CD4-positive, alpha-beta T cell treated with Interleukin-4 for 1 hour (primary cell): ENCODE measurements around the gene PPP3R2.
"Not testable (repeated sequence)": the region's sequence is repeated elsewhere in the genome, so short reads cannot be mapped to it uniquely, and the experiment has no call there.

Experiments
- DNase-seq, 2 donors: peaks; one replicate each; pipeline ENCODE4 v3.0.0-alpha.2; 2020 to 2022

The PPP3R2 gene

GRCh38 chr9:101587332-101588043 lies 7.3 kb downstream of the PPP3R2 start:
- DNase-seq: no peak

DNA sequence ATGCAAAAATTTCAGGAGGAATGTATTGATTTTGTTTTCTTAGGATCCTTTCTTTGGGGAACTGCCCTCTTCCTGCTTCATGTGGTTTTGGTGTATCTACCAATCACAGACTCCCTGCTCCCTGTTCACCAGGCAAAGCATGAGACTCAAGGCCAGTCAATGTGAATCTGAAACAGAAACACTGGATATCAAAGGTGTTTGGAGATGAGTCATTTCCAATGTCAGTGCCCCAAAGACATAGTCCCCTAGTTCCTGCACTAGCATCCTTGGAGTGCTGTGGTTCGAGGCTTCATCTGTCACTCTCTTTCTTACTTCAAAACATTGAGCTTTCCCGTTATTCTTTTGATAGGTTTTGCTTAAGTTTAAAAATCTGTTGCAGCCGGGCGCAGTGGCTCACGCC lies 8.1 kb downstream of the PPP3R2 start:
- DNase-seq: no peak

DNA sequence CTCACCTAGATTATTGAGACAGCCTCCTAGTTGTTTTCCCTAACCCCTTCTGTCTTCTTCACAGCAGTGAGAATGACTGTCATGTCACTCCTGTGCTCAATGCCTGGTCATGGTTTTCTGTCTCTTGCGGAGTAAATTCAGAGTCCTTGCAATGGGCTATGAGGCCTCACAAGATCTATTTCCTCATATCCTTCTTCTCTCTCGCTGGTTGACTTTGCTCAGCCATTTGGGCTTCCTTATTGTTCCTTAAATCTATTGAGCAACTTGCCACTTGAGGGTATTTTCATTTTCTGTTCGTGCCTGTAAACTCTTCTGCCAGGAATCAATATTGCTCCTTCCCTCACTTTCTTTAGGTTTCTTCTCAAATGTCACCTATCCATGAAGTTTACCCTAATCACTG lies 9.0 kb downstream of the PPP3R2 start:
- no peak for DNase-seq

- no peak for DNase-seq
These were observed 12.2 kb downstream of the PPP3R2 start for GRCh38 chr9:101582553-101582952.

- DNase-seq: no peak
These were observed 14.8 kb downstream of the PPP3R2 start for GRCh38 chr9:101579711-101580545.

- DNase-seq: peak in 1 of 2 donors; percentile 20
These were observed 16.4 kb downstream of the PPP3R2 start for GRCh38 chr9:101578378-101578777.

DNA sequence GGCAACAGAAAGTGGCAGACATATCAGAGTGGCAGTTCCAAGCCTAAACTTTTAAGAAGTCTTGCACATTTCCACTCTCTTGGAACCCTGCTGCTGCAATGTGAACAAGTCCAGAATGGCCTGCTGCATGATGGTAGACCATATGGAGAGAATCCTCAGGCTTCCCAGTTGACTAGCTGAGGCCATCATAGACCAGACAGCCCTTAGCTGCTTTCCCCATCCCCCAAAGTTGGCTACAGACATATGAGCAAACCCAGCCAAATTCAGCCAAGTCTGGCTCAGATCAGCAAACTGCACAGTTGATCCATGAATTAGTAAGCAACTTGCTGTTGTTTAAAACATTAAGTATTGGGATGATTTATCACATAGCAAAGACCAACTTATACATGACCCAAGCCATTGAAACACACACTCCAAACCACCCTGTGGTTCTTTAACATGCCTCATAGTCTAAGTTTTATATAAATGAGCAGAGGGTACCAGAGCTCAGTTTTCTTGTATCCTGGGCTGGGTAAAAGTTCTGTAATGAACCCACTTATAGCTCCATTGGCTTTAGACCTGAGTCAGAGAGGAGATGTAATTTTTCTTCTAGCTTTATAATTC lies 19.9 kb downstream of the PPP3R2 start:
- DNase-seq: no peak

GRCh38 chr9:101572316-101572715 lies 22.5 kb downstream of the PPP3R2 start:
- no peak for DNase-seq

DNA sequence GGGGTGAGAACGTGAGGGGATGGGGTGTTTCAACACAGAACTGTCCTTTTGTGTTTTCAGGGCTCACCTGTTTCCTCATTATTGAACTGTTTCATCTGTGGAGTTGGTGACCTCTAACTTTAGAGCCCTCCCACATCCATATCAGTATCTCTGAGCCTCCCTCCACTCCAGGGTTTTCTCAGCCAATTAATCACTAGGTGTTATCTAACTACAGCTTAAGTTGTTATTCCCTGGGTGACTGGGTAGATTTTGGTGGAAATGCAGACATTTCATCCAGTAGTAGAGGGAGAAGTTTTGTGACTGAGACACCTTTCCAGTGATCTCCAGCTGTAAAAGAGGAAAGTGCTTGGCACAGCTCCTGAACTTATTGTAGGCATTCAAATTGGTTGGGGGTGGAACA lies 23.7 kb downstream of the PPP3R2 start:
- DNase-seq: no peak

- DNase-seq: peak in 1 of 2 donors; percentile 57
These were observed 24.8 kb downstream of the PPP3R2 start for GRCh38 chr9:101569741-101570501.

GRCh38 chr9:101567725-101568350 lies 26.9 kb downstream of the PPP3R2 start:
- no peak for DNase-seq

- peak in 1 of 2 donors; percentile 42 for DNase-seq
These were observed 27.7 kb downstream of the PPP3R2 start for GRCh38 chr9:101566904-101567724.

DNA sequence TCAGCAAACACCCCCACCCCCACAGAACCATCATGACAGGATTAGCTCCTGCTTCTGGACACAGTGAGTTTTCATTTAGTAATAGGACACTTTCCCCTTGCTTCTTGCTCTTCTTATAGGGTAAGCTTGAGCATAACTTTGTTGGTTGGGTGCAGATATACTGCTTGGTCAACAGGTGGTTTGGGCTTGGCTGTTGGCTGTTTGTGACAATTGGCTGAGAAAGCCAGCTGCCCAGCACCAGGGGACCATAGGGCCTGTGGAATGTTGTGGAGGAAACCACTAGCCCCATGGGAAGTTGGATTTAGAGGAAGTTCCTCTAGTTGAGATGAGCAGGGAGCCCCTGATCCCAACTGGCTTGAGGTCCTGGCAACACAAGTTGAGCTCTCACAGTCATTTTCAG lies 30.5 kb downstream of the PPP3R2 start:
- no peak for DNase-seq

DNA sequence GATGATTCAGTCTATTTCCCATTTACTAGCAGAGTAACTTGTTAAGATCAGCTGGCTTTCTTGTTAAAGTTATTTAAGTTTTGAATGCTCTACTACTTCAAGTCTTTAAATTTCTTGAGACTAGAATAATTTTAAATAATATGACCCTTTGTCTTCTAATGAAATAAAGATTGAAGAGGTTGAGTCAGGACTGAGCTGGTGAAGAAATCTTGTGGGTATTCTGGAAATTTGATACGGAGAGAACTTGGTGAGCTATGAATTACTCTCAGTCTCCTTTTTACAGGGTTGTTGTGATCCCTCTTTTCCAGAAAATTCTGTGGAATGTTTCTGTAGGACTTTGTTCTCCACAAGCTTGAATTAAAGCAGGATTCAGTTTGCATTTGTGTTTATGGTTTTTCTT lies 31.8 kb downstream of the PPP3R2 start:
- no peak for DNase-seq

- DNase-seq: no peak
These were observed 33.0 kb downstream of the PPP3R2 start for GRCh38 chr9:101561740-101562139.

- DNase-seq: not testable (repeated sequence)
These were observed 45.2 kb downstream of the PPP3R2 start for GRCh38 chr9:101549472-101550098.

DNA sequence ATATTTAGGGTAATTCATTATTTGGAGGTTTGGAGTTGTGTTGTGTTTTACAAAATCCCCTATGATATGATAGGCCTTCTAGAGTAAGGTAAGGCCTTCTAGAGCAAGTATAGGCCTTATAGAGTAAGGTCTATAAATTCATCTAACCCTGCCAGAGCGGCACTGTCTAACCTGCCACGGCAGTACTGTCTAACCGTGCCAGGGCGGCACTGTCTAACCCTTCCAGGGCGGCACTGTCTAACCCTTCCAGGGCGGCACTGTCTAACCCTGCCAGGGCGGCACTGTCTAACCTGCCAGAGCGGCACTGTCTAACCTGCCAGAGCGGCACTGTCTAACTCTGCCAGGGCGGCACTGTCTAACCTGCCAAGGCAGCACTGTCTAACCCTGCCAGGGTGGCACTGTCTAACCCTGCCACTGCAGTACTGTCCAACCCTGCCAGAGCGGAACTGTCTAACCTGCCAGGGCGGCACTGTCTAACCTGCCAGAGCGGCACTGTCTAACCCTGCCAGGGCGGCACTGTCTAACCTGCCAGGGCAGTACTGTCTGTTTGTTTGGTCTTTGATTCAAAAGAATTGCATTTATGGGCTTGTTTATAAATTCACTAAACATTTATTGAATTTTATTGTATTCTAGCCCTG lies 51.6 kb downstream of the PPP3R2 start:
- DNase-seq: no peak
